ENCODE data around the gene PBX1.

Gene PBX1

GRCh38 chr1:164563721-164564360 lies 4.9 kb downstream of the PBX1 start:
- peak; percentile 16 for DNase-seq

DNA sequence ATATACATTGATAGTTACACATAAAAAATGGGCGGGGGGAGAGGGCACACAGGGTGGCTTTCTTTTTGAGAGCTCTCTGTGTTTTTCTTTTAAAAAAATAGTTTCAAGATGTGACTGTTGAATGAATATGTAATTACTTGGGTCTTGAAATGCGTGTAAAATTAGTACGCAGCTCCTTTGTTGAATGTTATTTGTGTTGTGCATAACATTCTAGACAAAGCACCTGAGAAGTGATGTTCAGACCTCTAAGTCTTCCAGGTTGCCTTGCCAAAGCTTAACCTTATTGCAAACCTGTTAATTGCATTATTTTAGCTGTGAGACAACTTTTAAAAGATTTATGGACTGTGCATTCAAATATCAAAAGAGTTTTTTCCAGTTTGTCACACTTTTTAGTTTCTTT lies 5.4 kb downstream of the PBX1 start:
- no peak for DNase-seq

GRCh38 chr1:164565357-164565756 lies 6.4 kb downstream of the PBX1 start:
- DNase-seq = no peak

- no peak for DNase-seq
Observed at GRCh38 chr1:164567774-164568173, 8.8 kb downstream of the PBX1 start.

GRCh38 chr1:164569241-164569640 lies 10.3 kb downstream of the PBX1 start:
- no peak for DNase-seq

DNA sequence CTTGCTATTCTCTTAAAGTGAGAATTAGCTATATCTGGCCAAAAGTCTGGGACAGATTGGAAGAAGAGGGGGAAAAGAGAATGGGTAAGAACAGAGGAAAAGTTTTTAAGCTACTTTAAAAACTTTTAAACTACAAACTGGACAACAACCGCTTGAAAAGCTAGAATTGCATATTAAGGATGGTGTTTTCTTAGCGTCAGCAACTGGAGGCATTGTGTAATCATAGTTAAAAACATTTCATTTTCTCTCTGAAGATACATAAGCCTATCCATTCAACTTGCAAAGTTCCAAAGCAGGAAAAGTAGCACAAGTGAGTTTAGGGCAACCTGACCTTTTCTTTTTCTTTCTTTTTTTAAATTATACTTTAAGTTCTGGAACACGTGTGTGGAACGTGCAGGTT lies 10.9 kb downstream of the PBX1 start:
- DNase-seq = no peak

GRCh38 chr1:164571333-164571732 lies 12.3 kb downstream of the PBX1 start:
- no peak for DNase-seq

- DNase-seq = no peak
Observed at GRCh38 chr1:164575356-164575886, 16.4 kb downstream of the PBX1 start.

DNA sequence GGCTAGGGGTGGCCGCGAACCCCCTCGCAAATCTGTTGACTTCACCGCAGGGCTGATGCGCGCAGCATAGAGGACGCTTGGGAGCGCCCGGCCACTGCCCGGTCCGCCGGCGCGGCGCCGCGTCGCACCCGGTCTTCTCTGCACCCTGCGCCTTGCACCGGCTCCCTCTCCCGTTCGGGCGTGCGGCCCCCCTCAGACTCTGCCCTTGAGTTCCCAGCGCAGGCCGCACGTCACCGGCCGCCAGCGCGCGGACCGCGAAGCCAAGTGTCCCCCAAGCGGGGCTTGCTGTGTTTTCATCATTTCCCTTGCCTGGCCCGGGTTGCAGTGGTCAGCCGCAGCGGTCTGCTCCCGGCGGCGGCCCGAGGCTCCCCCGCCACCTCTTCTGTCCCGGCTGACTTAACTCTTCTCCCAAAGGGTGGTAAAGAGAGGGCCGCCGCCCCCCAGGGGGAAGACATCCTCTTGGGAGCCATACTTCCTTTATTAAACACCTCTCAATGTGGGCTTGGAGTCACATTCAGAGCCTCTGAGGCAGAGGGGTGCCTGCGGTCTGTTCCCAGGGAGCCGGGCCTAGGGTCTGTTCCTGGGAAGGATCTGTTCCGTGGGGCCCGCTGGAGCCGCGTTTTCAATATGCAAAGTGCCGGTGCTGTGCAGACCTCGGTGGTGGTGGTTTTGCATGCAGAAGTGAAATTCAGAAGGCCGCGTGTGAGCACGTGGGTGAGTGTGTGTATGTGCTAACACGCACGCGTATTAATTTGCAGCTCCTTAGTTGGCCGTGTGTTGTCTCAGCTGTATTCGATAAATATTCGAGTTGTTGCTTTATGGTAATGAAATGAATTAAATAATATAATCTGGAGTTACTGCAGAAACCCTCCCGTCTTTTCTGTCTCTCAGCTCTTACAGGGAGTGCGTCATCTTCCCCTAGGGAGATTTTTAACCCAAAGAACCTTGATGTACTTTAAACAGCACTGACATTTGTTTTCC lies 17.6 kb downstream of the PBX1 start:
- peak; percentile 16 for DNase-seq

GRCh38 chr1:164577291-164577690 lies 18.3 kb downstream of the PBX1 start:
- no peak for DNase-seq

DNA sequence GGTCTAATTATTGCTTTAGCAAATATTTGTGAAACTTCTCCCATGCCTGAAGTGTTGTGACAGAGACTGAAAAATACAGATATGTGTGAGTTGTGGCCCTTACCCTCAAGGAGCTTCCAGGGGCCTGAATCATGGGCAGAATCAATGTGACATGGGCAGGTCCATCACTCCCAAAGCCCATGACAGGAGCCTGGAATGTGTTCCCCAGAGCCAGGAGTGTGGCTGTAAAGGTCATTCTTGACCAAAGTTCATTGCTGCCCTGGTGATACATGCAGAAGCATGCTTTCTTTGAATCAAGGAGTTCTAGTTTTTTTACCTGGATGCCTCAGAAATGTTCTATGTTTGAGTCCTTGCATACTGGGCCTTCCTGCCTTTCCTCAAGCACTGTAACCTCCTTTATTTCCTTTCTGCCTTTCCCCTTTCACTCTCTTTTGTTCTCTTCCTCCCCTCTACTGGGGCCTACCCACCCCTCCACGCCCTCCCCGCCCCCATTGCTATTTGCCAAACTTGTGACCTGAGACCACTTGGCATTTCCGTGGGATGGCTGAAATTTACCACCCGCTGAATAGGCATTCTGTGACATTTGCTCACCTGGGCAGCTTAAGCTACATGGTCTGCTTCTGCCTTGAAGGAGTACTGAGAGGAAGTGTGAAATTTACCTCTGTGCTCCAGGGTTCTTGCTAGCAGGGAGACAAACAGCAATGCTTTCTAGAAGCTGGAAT lies 19.7 kb downstream of the PBX1 start:
- peak; percentile 68 for DNase-seq

DNA sequence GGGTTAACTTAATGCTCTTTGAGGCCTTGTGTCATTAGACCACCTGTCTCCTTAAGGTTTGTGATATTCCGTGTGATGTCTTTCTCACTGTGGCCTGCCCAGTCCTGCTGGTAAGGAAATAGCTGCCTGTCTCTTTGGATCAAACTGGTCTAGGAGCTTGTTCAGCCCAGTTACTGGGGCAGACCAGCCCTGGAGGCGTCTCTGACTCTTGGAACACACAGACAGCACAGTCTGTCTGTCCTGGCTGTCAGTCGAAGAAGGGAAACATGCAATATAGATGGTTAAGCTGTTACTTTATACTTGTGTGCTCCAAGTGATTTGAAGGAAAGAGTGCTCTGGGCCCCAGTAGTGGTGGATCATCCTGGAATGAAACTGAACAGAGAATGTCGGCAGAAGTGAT lies 20.4 kb downstream of the PBX1 start:
- DNase-seq = peak; percentile 15

DNA sequence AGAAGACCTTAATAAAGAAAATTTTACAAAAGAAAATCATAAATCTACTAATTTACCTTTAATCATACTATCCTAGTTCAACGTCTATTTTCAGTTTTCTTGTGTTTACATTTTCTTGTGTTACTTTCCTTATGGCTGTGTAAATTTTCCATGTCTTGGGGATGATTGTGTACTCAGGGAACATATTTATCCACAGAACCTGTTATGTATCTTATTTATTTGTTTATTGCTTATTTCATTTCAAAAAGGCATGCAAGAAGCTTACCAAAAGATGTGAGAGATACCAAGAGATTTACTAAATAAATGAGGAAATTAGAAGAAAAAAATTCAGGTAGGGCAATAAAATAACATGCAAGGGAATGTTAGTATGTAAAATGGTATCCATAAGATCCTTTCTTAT lies 22.8 kb downstream of the PBX1 start:
- no peak for DNase-seq

- no peak for DNase-seq
Observed at GRCh38 chr1:164583196-164583595, 24.2 kb downstream of the PBX1 start.

DNA sequence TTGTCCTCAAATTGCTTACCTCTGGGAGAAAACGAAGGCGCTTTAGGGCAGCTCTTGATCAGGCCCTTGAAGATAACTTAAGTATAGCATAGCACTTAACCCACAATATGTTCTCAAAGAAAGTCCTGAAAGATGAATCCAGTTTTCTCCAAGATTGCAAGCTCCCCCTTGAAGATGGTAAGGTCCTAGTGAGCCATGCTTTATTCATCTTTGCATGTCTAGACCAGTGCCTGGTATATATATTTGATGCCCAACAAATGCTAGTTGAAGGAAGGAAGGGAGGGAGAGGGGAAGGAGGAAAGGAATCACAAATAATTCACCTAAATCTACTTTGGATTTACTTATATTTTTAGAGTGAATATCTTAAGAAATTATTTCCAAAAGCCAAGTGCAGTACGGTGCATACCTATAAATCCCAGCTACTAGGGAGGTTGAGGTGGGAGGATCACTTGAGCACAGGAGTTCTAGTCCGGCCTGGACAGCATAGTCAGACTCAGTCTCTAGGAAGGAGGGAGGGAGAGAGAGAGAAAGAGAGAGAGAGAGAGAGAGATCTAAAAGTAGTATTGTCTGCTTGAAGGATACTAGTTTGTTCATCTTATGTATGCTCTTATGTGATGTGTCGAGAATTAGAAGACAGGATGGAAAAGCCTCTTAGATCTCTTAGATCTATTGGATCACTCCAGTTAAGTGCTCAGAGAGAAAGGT lies 25.0 kb downstream of the PBX1 start:
- DNase-seq = no peak

GRCh38 chr1:164586591-164586990 lies 27.6 kb downstream of the PBX1 start:
- no peak for DNase-seq

DNA sequence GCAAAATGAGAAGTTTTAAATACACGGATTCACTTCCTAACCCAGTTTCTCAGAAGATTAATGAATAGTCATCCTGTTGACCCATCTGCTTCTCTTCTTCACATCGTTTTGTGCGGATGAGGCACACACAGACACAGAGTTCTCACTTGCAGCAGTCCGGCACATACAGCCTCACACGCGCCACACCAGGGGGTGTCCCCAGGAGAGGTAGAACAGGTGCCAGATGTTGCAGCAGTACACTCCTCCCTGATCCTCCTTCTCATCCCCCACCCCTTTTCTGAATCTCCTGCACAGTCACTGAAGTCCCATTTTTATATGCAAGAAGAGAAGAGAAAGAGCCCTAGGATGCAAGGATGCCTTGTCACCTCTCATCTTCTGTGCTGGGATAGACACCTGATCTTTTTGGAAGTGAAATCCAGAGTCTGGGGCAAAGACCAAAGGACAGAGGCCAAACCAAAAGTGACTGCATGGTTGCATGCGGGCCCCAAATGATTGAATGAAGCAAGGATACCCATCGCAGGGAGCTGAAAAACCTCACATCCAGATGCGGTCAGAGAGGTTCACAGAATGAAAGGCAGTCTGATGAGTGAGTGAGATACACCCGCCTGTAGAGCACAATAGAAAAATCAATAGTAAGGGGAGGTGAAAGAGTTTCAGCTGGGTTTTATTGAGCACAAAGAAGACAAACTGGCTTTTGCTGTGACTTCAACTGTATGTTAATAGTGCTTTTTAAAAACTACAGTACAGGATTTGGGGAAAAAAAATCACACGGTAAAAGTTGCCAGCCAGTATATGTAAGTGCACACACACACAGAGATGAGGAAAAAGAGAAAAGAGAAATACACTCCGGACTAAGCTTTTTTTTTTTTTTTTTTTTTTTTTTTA lies 28.9 kb downstream of the PBX1 start:
- peak; percentile 58 for DNase-seq

DNA sequence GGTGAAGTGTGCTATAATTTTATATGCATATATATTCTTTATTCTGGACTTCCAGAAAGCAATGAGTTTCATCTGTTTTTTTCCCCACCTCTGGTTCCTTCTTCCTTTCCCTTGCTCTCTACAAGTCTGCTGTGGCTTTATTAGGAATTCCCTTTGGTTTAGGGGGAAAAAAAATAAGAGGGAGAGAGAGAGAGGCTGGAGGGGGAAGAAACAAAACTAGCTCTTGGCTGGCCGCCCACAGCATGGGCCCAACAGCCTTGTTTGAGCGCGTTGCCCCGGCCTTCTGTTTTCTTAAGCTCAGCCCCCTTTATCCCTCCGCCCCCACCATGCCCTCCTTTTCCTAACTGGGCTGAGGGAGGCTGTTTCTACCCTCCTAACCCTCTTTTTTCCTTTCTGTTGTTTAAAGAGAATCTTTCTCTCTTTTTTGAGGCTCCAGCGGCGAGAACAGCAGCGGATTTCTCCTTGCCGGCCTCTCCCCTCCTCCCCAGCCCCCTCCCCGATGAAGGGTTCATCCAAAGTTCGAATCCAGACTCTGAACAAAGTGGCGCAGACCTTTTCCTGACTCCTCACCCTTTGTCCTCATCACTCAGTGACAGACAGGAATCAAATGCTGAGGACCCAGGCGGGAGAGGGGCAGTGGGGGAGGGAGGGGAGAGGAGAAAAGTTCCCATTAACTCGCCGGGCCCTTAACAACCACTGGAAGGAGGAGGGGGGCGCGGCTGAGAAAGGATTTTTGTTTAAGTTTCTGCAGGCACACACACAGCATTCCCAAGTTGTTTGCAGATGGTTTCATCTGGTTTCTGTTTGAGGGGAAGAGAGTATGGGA lies 29.7 kb downstream of the PBX1 start:
- peak; percentile 78 for DNase-seq

DNA sequence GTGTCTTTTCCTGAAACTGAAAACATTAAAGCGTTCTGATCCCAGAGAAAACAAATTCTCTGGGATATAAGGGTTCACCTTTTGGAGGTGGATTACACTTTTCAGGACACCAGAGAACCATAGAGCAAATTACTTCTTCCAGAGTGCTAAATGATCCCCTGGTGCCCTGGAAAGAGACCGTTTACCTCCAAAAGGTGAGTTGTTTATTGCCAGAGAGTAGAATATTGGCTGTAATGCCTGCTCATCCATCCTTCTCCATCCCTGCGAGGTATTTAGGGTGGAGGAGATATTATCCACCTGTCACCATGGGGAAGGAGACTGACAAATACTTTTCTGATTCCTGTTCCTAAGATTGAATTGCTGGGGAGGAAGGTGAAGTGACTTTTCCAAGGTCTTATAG lies 30.4 kb downstream of the PBX1 start:
- DNase-seq = no peak

DNA sequence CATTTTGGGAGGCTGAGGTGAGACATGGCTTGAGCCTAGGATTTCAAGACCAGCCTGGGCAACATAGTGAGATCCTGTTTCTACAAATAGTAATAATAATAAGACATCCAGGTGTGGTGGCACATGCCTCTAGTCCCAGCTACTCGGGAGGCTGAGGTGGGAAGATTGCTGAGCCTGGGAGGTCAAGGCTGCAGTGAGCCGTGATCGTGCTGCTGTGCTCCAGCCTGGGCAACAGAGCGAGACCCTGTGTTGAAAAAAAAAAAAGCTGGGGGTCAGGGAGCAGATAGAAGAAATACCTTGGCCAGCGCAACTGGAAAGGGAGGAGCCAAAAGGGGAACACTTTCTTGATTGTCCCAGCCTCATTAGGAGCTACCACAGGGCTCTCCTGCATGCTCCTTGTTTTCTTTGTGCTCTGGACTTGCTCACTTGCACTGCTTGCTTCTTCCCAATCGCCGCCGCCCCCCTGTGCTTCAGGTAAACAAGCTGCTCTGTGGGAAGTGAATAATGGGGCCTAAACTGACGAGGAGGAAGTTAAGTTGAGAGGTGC lies 31.1 kb downstream of the PBX1 start:
- DNase-seq = no peak

Measured in RPMI8226 (cell line).